Measurements from ENCODE around the gene CLEC17A.
"Not testable (repeated sequence)": the region's sequence is repeated elsewhere in the genome, so short reads cannot be mapped to it uniquely, and the experiment has no call there.

Gene CLEC17A

GRCh38 chr19:14619404-14619803 lies 36.5 kb downstream of the CLEC17A start:
- no peak overlapping the region for H3K9ac ChIP-seq (ENCODE audit: low read depth, low read length)
- no peaks in the 10 kb centered on the region for H3K4me1 ChIP-seq (ENCODE audit: insufficient read depth, low read length)
- peaks cover 7% of the 10 kb centered on the region; the same call in 1 of the 2 replicates for H3K9me3 ChIP-seq (ENCODE audit: control insufficient read depth, insufficient read depth, low read length)
- H3K36me3 ChIP-seq (ENCODE audit: insufficient read depth, low read length), result no peaks in the 10 kb centered on the region

- H3K4me1 ChIP-seq (ENCODE audit: insufficient read depth, low read length); H3K9me3 ChIP-seq (ENCODE audit: control insufficient read depth, insufficient read depth, low read length); H3K9ac ChIP-seq (ENCODE audit: low read depth, low read length); H3K36me3 ChIP-seq (ENCODE audit: insufficient read depth, low read length): not testable (repeated sequence)
Observed at GRCh38 chr19:14624491-14624890, 41.6 kb downstream of the CLEC17A start.

GRCh38 chr19:14629557-14629956 lies 46.7 kb downstream of the CLEC17A start:
- H3K9me3 ChIP-seq (ENCODE audit: control insufficient read depth, insufficient read depth, low read length), result no peaks in the 10 kb centered on the region; the same call in 1 of the 2 replicates
- H3K9ac ChIP-seq (ENCODE audit: low read depth, low read length), result no peak overlapping the region
- no peaks in the 10 kb centered on the region for H3K4me1 ChIP-seq (ENCODE audit: insufficient read depth, low read length)
- H3K36me3 ChIP-seq (ENCODE audit: insufficient read depth, low read length), result no peaks in the 10 kb centered on the region

GRCh38 chr19:14632286-14632685 lies 49.4 kb downstream of the CLEC17A start:
- Histone ChIP-seq H3K9me3 (ENCODE audit: control insufficient read depth, insufficient read depth, low read length) (no peaks in the 10 kb centered on the region; the same call in 1 of the 2 replicates), H3K9ac (ENCODE audit: low read depth, low read length) (no peak overlapping the region), H3K4me1 (ENCODE audit: insufficient read depth, low read length) (no peaks in the 10 kb centered on the region), H3K36me3 (ENCODE audit: insufficient read depth, low read length) (no peaks in the 10 kb centered on the region)

GRCh38 chr19:14639536-14640277 lies 56.8 kb downstream of the CLEC17A start:
- no peak overlapping the region for H3K9ac ChIP-seq (ENCODE audit: low read depth, low read length)
- H3K36me3 ChIP-seq (ENCODE audit: insufficient read depth, low read length), result no peaks in the 10 kb centered on the region
- no peaks in the 10 kb centered on the region for H3K4me1 ChIP-seq (ENCODE audit: insufficient read depth, low read length)
- H3K9me3 ChIP-seq (ENCODE audit: control insufficient read depth, insufficient read depth, low read length), result no peaks in the 10 kb centered on the region

GRCh38 chr19:14648506-14648905 lies 65.6 kb downstream of the CLEC17A start:
- no peaks in the 10 kb centered on the region for H3K9me3 ChIP-seq (ENCODE audit: control insufficient read depth, insufficient read depth, low read length)
- no peaks in the 10 kb centered on the region for H3K4me1 ChIP-seq (ENCODE audit: insufficient read depth, low read length)
- no peaks in the 10 kb centered on the region for H3K36me3 ChIP-seq (ENCODE audit: insufficient read depth, low read length)
- no peak overlapping the region for H3K9ac ChIP-seq (ENCODE audit: low read depth, low read length)

GRCh38 chr19:14649020-14649419 lies 66.1 kb downstream of the CLEC17A start:
- H3K9ac ChIP-seq (ENCODE audit: low read depth, low read length), result no peak overlapping the region
- H3K36me3 ChIP-seq (ENCODE audit: insufficient read depth, low read length), result no peaks in the 10 kb centered on the region
- H3K4me1 ChIP-seq (ENCODE audit: insufficient read depth, low read length), result no peaks in the 10 kb centered on the region
- no peaks in the 10 kb centered on the region for H3K9me3 ChIP-seq (ENCODE audit: control insufficient read depth, insufficient read depth, low read length)

GRCh38 chr19:14650161-14650560 lies 67.3 kb downstream of the CLEC17A start:
- Histone ChIP-seq H3K9ac (ENCODE audit: low read depth, low read length) (no peak overlapping the region), H3K4me1 (ENCODE audit: insufficient read depth, low read length) (no peaks in the 10 kb centered on the region), H3K36me3 (ENCODE audit: insufficient read depth, low read length) (no peaks in the 10 kb centered on the region), H3K9me3 (ENCODE audit: control insufficient read depth, insufficient read depth, low read length) (no peaks in the 10 kb centered on the region)

- Histone ChIP-seq H3K9me3 (ENCODE audit: control insufficient read depth, insufficient read depth, low read length) (no peaks in the 10 kb centered on the region), H3K4me1 (ENCODE audit: insufficient read depth, low read length) (no peaks in the 10 kb centered on the region), H3K9ac (ENCODE audit: low read depth, low read length) (no peak overlapping the region), H3K36me3 (ENCODE audit: insufficient read depth, low read length) (no peaks in the 10 kb centered on the region)
Observed at GRCh38 chr19:14654786-14655560, 72.1 kb downstream of the CLEC17A start.

GRCh38 chr19:14655726-14656125 lies 72.8 kb downstream of the CLEC17A start:
- Histone ChIP-seq H3K9me3 (ENCODE audit: control insufficient read depth, insufficient read depth, low read length) (no peaks in the 10 kb centered on the region), H3K9ac (ENCODE audit: low read depth, low read length) (no peak overlapping the region), H3K36me3 (ENCODE audit: insufficient read depth, low read length) (no peaks in the 10 kb centered on the region), H3K4me1 (ENCODE audit: insufficient read depth, low read length) (no peaks in the 10 kb centered on the region)

- no peaks in the 10 kb centered on the region for H3K4me1 ChIP-seq (ENCODE audit: insufficient read depth, low read length)
- no peak overlapping the region for H3K9ac ChIP-seq (ENCODE audit: low read depth, low read length)
- no peaks in the 10 kb centered on the region for H3K36me3 ChIP-seq (ENCODE audit: insufficient read depth, low read length)
- no peaks in the 10 kb centered on the region for H3K9me3 ChIP-seq (ENCODE audit: control insufficient read depth, insufficient read depth, low read length)
Observed at GRCh38 chr19:14659874-14660489, 77.1 kb downstream of the CLEC17A start.

GRCh38 chr19:14661372-14661924 lies 78.6 kb downstream of the CLEC17A start:
- no peaks in the 10 kb centered on the region for H3K9me3 ChIP-seq (ENCODE audit: control insufficient read depth, insufficient read depth, low read length)
- no peaks in the 10 kb centered on the region for H3K4me1 ChIP-seq (ENCODE audit: insufficient read depth, low read length)
- no peak overlapping the region for H3K9ac ChIP-seq (ENCODE audit: low read depth, low read length)
- H3K36me3 ChIP-seq (ENCODE audit: insufficient read depth, low read length), result no peaks in the 10 kb centered on the region
